Pancreas (tissue), 10 donors: ENCODE data around the gene PPFIA2. TPM values are rescaled to one million over a fixed set of nuclear protein-coding genes. Genes with fewer than 3 reads are reported as not detected.

Experiments used
- ATAC-seq, 4 donors: fragments of 200-7000 bp; cut with Tn5 transposase; one replicate each; pipeline versions ENCODE4 v1.8.0 to v1.9.1; 2020; ENCODE audit warnings: mild to moderate bottlenecking in 4 of 4, moderate library complexity in 4 of 4
- DNase-seq, 6 donors: peaks; one replicate each; pipeline ENCODE4 v3.0.0-alpha.2; 2020
- FAIRE-seq: peaks from 2 replicates; lab custom pipeline; 2012; peaks lifted over from hg19 to GRCh38; lab: Jason Lieb, UNC
- H3K27ac ChIP-seq, 4 donors: fragments of 200-600 bp; sonication (generic); 1 replicate in 3 of 4; 2 replicates in 1 of 4; pipeline versions ENCODE4 v1.5.0 to v1.8.0; 2020
- H3K27me3 ChIP-seq, 4 donors: fragments of 200-600 bp; one replicate each; pipeline ENCODE4 v1.8.0; 2021
- H3K36me3 ChIP-seq, 3 donors: fragments of 200-600 bp; sonication (generic) in 1 of 3; one replicate each; pipeline versions ENCODE4 v1.5.0 to v1.8.0; 2020 to 2021
- H3K4me1 ChIP-seq, 3 donors: fragments of 200-600 bp; one replicate each; pipeline ENCODE4 v1.8.0; 2021
- H3K4me3 ChIP-seq, 4 donors: fragments of 200-600 bp; sonication (generic) in 2 of 4; one replicate each; pipeline versions ENCODE4 v1.5.0 to v1.8.0; 2020 to 2021
- H3K9me3 ChIP-seq, 4 donors: fragments of 200-600 bp; one replicate each; pipeline ENCODE4 v1.8.0; 2021
- CTCF ChIP-seq, 4 donors: fragments of 200-600 bp; sonication (generic) in 3 of 4; IDR thresholded peaks; one replicate each; pipeline versions ENCODE4 v1.5.0 to v1.8.0; 2021; ENCODE audit warnings: antibody characterized with exemption in 4 of 4
- WGBS, 2 donors: extraction: QIAGEN DNeasy Blood & Tissue Kit; methylation state at CpG; one replicate each; pipeline ENCODE4 v1.1.7; 2013; 5-methylcytosine and 5-hydroxymethylcytosine counted together
- intact Hi-C, 3 donors: fragments of 100-400 bp; cut with DNase I; formaldehyde crosslinking; loops; one replicate each; pipeline versions ENCODE4 v1.11.1 to v1.14.2; 2022
- polyA plus RNA-seq, 2 donors: library from polyadenylated mRNA; stranded (reverse); fragments of 200-250 nt; gene quantifications; one replicate each; pipeline ENCODE4 v1.2.3, GENCODE V29; 2013
- total RNA-seq, 6 donors: library from RNA; stranded (reverse); fragmentation: NEBNext Ultra II Directional in 4 of 6; extraction: Animal tissue kit (Norgen Biotek cat#: 25700) in 4 of 6; gene quantifications; one replicate each; pipeline versions ENCODE4 v1.2.1 to v1.2.4, GENCODE V29; 2021 to 2023
- donor health status: healthy with polysubstance abuse.
- donor health status: DM: no; HTN: no; CAD: no; lungs with moderate emphysema.
- donor health status: DM: no; HTN: no; CAD: no.
- donor health status: control.
- donor health status: control.
- donor health status: Bipolar disorder and iron deficiency.
- donor health status: DM: yes; HTN: yes; CAD: no.
- donor health status: DM: no; HTN: no; CAD: no.
- donor health status: DM: no; HTN: no; CAD: no.
- donor health status: DM: yes; HTN: yes; CAD: no.

The PPFIA2 gene
- total and polyA plus RNA-seq, 8 donors: 0.35 to 1.9 (median 0.55) TPM; not detected in 1

- no peak for ATAC-seq
- Histone ChIP-seq H3K4me1 (no peaks in the 10 kb centered on the region), H3K9me3 (no peaks in the 10 kb centered on the region), H3K36me3 (no peaks in the 10 kb centered on the region), H3K27ac (no peak overlapping the region), H3K27me3 (no peaks in the 10 kb centered on the region), H3K4me3 (no peak overlapping the region)
- no peak for TF ChIP-seq CTCF (IDR thresholded peaks at IDR 0.05)
- DNase-seq: no peak
- WGBS, 2 donors: 40 to 55% methylated on average over 3 of the region's 3 CpGs
- FAIRE-seq: no peak
- intact Hi-C loops: no loop called here
Observed at GRCh38 chr12:81295251-81295650, 463.9 kb downstream of the PPFIA2 start.

DNA sequence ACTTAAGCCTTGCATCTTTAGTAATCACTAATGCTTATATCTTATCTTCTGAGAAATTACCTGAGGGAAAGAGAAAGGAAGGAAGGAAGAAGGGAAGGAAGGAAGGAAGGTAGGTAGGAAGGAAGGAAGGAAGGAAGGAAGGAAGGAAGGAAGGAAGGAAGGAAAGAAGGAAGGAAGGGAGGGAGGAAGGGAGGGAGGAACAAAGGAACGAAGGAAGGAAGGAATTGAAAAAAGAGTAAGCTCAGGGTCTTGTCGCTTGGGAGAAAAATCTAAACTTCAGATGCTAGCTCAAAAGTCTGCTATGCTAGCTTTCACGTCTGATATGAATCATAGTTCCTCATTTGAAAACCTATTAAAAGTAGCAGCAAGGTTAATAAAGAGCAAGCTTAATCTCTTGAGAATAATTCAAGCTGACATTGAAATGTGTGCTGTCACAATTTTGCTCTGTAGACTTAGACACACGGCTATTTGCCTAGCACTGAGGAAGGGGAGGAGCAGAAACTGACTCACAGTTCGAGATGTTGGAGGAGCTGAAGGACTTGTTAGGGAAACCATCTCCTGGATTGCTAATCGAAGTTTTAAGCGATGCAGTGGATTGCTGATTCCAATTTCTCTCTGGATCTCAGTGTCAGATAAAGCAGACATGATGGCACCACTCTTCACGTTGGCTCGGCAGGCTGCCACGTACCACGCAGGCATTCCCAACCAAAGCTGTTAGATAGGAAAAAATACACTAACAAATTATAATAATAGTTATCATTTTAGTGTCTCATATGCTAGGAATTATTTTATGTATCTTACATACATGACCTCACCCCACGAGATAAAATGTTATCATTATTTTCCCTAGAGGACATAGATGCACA lies 464.6 kb downstream of the PPFIA2 start:
- intact Hi-C loops: no loop called here
- Histone ChIP-seq H3K27ac (no peak overlapping the region), H3K27me3 (no peaks in the 10 kb centered on the region), H3K4me3 (no peak overlapping the region), H3K36me3 (no peaks in the 10 kb centered on the region), H3K9me3 (no peaks in the 10 kb centered on the region), H3K4me1 (no peaks in the 10 kb centered on the region)
- no peak for TF ChIP-seq CTCF (IDR thresholded peaks at IDR 0.05)
- FAIRE-seq (no peak), DNase-seq (no peak), ATAC-seq (no peak)
- 55 to 63% methylated on average over 12 of the region's 12 CpGs for WGBS, 2 donors

DNA sequence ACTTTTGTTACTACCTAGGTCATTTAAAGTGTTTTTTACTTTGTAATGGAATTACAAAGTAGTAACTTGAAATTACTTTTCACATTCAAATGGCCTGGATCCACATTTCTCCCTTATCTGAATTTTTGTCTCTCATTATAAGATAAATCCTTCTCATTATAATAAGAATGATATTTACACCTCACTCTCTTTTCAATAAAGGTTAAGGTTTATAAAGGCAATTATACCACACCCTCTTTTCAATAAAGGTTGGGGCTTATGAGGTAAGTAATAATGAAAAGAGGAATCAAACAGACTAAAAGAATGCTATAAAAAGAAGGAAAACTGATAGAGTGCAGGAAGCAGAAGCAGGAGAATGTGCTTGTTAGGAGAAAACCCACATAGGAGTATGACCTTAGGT lies 470.5 kb downstream of the PPFIA2 start:
- FAIRE-seq (no peak), DNase-seq (no peak), ATAC-seq (no peak)
- Histone ChIP-seq H3K4me1 (no peaks in the 10 kb centered on the region), H3K36me3 (no peaks in the 10 kb centered on the region), H3K9me3 (no peaks in the 10 kb centered on the region), H3K4me3 (no peak overlapping the region), H3K27me3 (no peaks in the 10 kb centered on the region), H3K27ac (no peak overlapping the region)
- no peak for TF ChIP-seq CTCF (IDR thresholded peaks at IDR 0.05)
- intact Hi-C loops: no loop called here

- DNase-seq (no peak), ATAC-seq (no peak), FAIRE-seq (no peak)
- Histone ChIP-seq H3K36me3 (no peaks in the 10 kb centered on the region), H3K4me3 (no peak overlapping the region), H3K27me3 (no peaks in the 10 kb centered on the region), H3K9me3 (no peaks in the 10 kb centered on the region), H3K27ac (no peak overlapping the region), H3K4me1 (no peaks in the 10 kb centered on the region)
- 35 to 51% methylated on average over 3 of the region's 3 CpGs for WGBS, 2 donors
- intact Hi-C loops: no loop called here
- TF ChIP-seq CTCF (IDR thresholded peaks at IDR 0.05): no peak
Observed at GRCh38 chr12:81284137-81284536, 475.0 kb downstream of the PPFIA2 start.
